Gastroesophageal sphincter (tissue), 4 donors: Measurements from ENCODE around the gene EXOC4. TPM values are rescaled to one million over a fixed set of nuclear protein-coding genes. Genes with fewer than 3 reads are reported as not detected.

Experiments used
- ATAC-seq: fragments of 150-250 bp; one replicate; pipeline ENCODE4 v1.9.1; 2016; ENCODE audit warnings: mild to moderate bottlenecking, moderate library complexity
- H3K27ac ChIP-seq, 4 donors: fragments of 200-600 bp; sonication (generic) in 3 of 4; 1 replicate in 3 of 4; 2 replicates in 1 of 4; pipeline ENCODE4 v1.5.1; 2016 to 2019
- H3K27me3 ChIP-seq: fragments of 200-600 bp; sonication (generic); one replicate; pipeline ENCODE4 v1.5.1; 2019
- H3K36me3 ChIP-seq, 2 donors: fragments of 200-600 bp; sonication (generic); one replicate each; pipeline ENCODE4 v1.5.1; 2019; ENCODE audit warnings: control low read depth in 1 of 2
- H3K4me1 ChIP-seq, 3 donors: fragments of 200-600 bp; sonication (generic); 1 replicate in 2 of 3; 2 replicates in 1 of 3; pipeline ENCODE4 v1.5.1; 2016 to 2019; ENCODE audit warnings: control low read depth in 2 of 3
- H3K4me3 ChIP-seq, 2 donors: fragments of 200-600 bp; sonication (generic); one replicate each; pipeline ENCODE4 v1.5.1; 2019; ENCODE audit warnings: mild to moderate bottlenecking in 1 of 2, moderate library complexity in 1 of 2
- H3K9me3 ChIP-seq, 3 donors: fragments of 200-600 bp; sonication (generic); one replicate each; pipeline ENCODE4 v1.5.1; 2017 to 2019; ENCODE audit warnings: control low read depth in 2 of 3
- EP300 ChIP-seq: sonication (generic); formaldehyde crosslinking; IDR thresholded peaks from one replicate; pipeline ENCODE4 v1.6.1; 2017; ENCODE audit warnings: antibody characterized with exemption, mild to moderate bottlenecking
- POLR2A ChIP-seq, 2 donors: fragments of 450-650 bp; IDR thresholded peaks; one replicate each; pipeline ENCODE4 v1.6.1; 2017; ENCODE audit warnings: antibody characterized with exemption in 2 of 2, mild to moderate bottlenecking in 2 of 2, moderate library complexity in 1 of 2
- POLR2AphosphoS5 ChIP-seq: sonication (generic); formaldehyde crosslinking; IDR thresholded peaks from one replicate; pipeline ENCODE4 v1.6.1; 2017; ENCODE audit warnings: antibody characterized with exemption
- WGBS, 2 donors: methylation state at CpG; one replicate each; pipeline ENCODE4 v1.1.5; 2018; ENCODE audit warnings: low coverage in 1 of 2; 5-methylcytosine and 5-hydroxymethylcytosine counted together
- total RNA-seq, 4 donors: library from RNA; depleted of rRNA; stranded (reverse); fragments of >200 nt; gene quantifications; one replicate each; pipeline ENCODE4 v1.1.0, GENCODE V29; 2016
- TF ChIP-seq, protein P1 (sequence below), 4 experiments: fragments of 200-600 bp in 2 of 4; fragments of 450-650 bp in 2 of 4; sonication (generic) in 1 of 4; IDR thresholded peaks; one replicate each; pipeline ENCODE4 v1.5.1; 2017 to 2019; ENCODE audit warnings: antibody characterized with exemption in 4 of 4, mild to moderate bottlenecking in 2 of 4, moderate library complexity in 2 of 4

The EXOC4 gene
- total RNA-seq, 4 donors from 2014 or later, result 46.3 to 85.8 (median 51.9) TPM

DNA sequence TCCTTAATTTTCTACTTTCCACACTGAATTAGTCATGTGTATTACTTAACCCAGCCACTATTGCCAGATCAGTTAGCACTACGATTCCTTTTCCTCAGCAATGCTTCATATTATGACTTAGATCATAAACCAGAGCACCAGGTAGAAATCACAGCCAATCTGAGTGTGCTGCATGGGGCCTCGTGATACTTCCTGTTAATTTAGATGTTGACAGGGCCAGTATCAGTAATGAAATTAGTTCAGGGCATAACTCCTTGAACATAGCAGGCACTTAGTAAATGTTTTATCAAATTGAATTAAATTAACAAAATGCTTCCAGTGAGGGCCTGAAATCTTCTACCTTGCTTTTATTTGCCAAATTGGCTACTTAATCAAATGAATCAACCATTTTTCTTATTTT lies 705.0 kb downstream of the EXOC4 start:
- ATAC-seq, result no peak
- Histone ChIP-seq H3K27ac (no peak overlapping the region), H3K9me3 (no peaks in the 10 kb centered on the region), H3K27me3 (no peaks in the 10 kb centered on the region), H3K4me3 (no peak overlapping the region), H3K4me1 (no peaks in the 10 kb centered on the region), H3K36me3 (no peaks in the 10 kb centered on the region)
- no peak for TF ChIP-seq POLR2A (IDR thresholded peaks at IDR 0.05)
- TF ChIP-seq EP300, result no peak
- TF ChIP-seq, protein P1, sequence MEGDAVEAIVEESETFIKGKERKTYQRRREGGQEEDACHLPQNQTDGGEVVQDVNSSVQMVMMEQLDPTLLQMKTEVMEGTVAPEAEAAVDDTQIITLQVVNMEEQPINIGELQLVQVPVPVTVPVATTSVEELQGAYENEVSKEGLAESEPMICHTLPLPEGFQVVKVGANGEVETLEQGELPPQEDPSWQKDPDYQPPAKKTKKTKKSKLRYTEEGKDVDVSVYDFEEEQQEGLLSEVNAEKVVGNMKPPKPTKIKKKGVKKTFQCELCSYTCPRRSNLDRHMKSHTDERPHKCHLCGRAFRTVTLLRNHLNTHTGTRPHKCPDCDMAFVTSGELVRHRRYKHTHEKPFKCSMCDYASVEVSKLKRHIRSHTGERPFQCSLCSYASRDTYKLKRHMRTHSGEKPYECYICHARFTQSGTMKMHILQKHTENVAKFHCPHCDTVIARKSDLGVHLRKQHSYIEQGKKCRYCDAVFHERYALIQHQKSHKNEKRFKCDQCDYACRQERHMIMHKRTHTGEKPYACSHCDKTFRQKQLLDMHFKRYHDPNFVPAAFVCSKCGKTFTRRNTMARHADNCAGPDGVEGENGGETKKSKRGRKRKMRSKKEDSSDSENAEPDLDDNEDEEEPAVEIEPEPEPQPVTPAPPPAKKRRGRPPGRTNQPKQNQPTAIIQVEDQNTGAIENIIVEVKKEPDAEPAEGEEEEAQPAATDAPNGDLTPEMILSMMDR (IDR thresholded peaks at IDR 0.05), result no peak
- TF ChIP-seq POLR2AphosphoS5, result no peak
- 67 to 81% methylated on average over 2 of the region's 2 CpGs for WGBS, 2 donors

DNA sequence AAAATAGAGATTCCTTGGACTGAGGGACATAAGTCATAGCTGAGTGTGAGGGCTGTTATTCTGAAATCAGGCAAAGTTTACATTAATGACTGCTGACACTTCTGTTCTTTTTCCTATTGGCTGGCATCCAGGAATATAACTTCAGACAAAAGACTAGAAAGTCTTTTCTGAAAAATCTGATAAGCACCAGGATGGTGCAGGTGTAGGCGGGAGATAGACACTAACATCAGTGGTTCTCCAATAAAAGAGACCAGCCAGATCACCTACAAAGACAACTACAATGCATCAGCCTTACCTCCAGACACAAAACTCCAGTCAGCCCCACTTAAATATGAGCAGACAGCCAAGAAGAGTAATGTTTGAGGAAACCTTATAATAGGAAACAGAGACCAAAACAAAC lies 705.9 kb downstream of the EXOC4 start:
- no peak for ATAC-seq
- WGBS, 2 donors, result 80 to 100% methylated on average over 1 of the region's 1 CpG

DNA sequence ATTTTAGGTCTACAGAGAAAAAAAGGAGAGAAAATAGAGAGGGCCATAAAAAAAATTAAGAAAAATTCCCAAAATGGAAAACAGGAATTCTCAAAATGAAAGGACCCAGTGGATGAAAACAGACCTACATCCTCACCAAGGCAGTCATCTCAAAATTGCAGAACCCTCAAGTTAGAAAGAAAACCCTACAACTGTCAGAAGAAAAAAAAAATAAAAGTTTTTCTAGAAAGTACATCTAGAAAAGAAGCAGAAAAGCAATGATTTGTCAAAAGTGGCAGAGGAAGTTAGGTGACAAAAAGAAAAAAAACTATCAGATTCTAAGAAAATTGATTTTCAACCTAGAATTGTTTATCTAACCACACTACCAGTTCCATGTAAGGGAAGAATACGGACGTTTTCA lies 706.6 kb downstream of the EXOC4 start:
- H3K27me3 ChIP-seq, result no peaks in the 10 kb centered on the region

More for the DNA sequence above, 705.9 kb downstream of the EXOC4 start:
- Histone ChIP-seq H3K36me3 (no peaks in the 10 kb centered on the region), H3K27ac (no peak overlapping the region), H3K9me3 (no peaks in the 10 kb centered on the region), H3K4me3 (no peak overlapping the region), H3K4me1 (no peaks in the 10 kb centered on the region), H3K27me3 (no peaks in the 10 kb centered on the region)
- no peak for TF ChIP-seq POLR2AphosphoS5
- no peak for TF ChIP-seq EP300
- TF ChIP-seq, protein P1 (IDR thresholded peaks at IDR 0.05), result no peak
- no peak for TF ChIP-seq POLR2A (IDR thresholded peaks at IDR 0.05)

DNA sequence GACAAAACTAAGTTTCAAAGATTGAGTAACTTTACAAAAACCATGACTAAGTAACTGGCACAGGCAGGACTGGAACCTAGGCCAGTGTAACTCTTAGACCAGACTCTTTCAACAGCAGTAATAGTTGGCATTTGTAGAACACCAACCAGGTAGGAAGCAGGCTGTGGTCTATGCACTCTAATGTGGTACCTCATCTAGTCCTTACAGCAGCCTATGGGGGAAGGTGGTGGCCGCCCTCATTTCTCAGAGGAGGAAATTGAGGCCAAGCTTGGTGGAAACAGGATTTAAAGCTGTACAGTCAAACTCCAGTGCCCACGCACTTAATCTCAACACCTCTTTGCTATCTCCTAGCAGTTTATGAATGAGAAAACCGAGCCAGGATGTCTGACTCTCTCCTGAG lies 708.8 kb downstream of the EXOC4 start:
- 80 to 92% methylated on average over 1 to 3 of the region's 3 CpGs for WGBS, 2 donors
- peaks cover 0 to 23% (median 0%) of the 10 kb centered on the region in 3 donors for H3K9me3 ChIP-seq
- no peaks in the 10 kb centered on the region for H3K36me3 ChIP-seq
- no peaks in the 10 kb centered on the region for H3K4me1 ChIP-seq
- H3K27ac ChIP-seq, result no peak overlapping the region
- no peak overlapping the region for H3K4me3 ChIP-seq
- ATAC-seq, result no peak
- no peaks in the 10 kb centered on the region for H3K27me3 ChIP-seq
- TF ChIP-seq, protein P1 (IDR thresholded peaks at IDR 0.05), result no peak
- TF ChIP-seq EP300 (no peak), POLR2A (IDR thresholded peaks at IDR 0.05) (no peak), POLR2AphosphoS5 (no peak)

More for the DNA sequence above, 706.6 kb downstream of the EXOC4 start:
- H3K36me3 ChIP-seq, result no peaks in the 10 kb centered on the region
- peaks cover 0 to 5% (median 0%) of the 10 kb centered on the region in 3 donors for H3K9me3 ChIP-seq
- WGBS, 2 donors, result 97 to 100% methylated on average over 2 of the region's 2 CpGs
- no peak overlapping the region for H3K27ac ChIP-seq
- TF ChIP-seq EP300, result no peak
- no peak for TF ChIP-seq POLR2A (IDR thresholded peaks at IDR 0.05)
- TF ChIP-seq POLR2AphosphoS5, result no peak
- TF ChIP-seq, protein P1 (IDR thresholded peaks at IDR 0.05), result no peak
- no peak for ATAC-seq
- no peaks in the 10 kb centered on the region for H3K4me1 ChIP-seq
- H3K4me3 ChIP-seq, result no peak overlapping the region

DNA sequence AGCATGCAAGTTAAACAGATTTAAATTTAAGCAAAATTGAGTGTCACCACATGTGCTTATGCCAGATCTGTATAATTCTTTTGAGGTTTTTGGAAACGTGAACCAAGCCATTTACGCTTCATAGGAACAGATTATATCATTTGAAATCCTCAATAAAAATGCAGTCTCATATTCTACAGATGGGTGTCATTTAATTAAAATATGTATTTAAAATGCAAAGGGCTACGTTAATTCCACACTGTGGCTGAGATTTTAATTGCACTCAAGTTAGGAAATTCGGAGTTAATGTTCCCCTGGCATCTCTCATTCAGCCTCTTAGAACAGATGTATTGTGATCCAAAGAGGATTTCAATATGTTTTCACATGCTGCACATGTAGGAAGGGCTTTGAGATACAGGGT lies 709.8 kb downstream of the EXOC4 start:
- Histone ChIP-seq H3K4me1 (no peaks in the 10 kb centered on the region), H3K27ac (no peak overlapping the region), H3K9me3 (peaks cover 0 to 31% (median 0%) of the 10 kb centered on the region in 3 donors), H3K27me3 (no peaks in the 10 kb centered on the region), H3K36me3 (no peaks in the 10 kb centered on the region), H3K4me3 (no peak overlapping the region)
- TF ChIP-seq, protein P1 (IDR thresholded peaks at IDR 0.05), result no peak
- TF ChIP-seq EP300 (no peak), POLR2A (IDR thresholded peaks at IDR 0.05) (no peak), POLR2AphosphoS5 (no peak)
- WGBS, 2 donors, result 90 to 92% methylated on average over 4 of the region's 4 CpGs
- no peak for ATAC-seq
